ENCODE results near the gene RHBDD1. TPM values are rescaled to one million over a fixed set of nuclear protein-coding genes. Genes with fewer than 3 reads are reported as not detected.

RHBDD1 gene
- total RNA-seq, 1 experiment from 2014 or later, result 28.0 TPM

DNA sequence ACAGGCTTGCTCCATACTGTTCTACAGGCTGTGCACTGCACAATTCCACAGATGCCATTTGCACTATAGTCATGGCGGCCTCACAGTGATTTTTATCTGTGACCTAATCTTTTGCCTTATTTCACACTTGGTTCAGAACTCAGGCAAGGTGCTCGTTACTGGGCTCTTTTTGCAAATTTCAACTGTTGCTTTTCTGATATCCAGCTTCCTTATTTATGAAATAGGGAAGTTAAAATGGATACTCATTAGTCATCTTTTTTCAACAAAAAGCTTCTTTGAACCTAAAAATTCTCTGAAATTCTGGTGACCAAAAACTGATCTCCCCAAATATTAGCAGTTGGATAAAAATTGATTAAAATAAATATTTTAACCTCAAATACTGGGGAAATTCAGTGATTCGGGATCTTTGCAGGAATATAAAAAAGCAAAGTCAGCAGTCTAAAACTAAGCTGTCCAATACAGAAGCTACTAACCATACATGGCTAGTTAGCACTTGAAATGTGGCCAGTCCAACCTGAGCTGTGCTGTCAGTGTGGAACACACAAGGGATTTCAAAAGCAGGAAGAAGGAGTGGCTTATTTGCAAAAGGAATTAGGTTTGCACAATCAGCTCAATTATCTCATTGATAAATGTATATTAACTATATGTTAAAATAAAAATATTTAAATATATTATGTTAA lies 193.7 kb downstream of the RHBDD1 start:
- TF ChIP-seq EZH2 (IDR thresholded peaks at IDR 0.05; ENCODE audit: borderline replicate concordance, low read depth, low read length, poor library complexity, severe bottlenecking), result no peak
- TF ChIP-seq, protein P1, sequence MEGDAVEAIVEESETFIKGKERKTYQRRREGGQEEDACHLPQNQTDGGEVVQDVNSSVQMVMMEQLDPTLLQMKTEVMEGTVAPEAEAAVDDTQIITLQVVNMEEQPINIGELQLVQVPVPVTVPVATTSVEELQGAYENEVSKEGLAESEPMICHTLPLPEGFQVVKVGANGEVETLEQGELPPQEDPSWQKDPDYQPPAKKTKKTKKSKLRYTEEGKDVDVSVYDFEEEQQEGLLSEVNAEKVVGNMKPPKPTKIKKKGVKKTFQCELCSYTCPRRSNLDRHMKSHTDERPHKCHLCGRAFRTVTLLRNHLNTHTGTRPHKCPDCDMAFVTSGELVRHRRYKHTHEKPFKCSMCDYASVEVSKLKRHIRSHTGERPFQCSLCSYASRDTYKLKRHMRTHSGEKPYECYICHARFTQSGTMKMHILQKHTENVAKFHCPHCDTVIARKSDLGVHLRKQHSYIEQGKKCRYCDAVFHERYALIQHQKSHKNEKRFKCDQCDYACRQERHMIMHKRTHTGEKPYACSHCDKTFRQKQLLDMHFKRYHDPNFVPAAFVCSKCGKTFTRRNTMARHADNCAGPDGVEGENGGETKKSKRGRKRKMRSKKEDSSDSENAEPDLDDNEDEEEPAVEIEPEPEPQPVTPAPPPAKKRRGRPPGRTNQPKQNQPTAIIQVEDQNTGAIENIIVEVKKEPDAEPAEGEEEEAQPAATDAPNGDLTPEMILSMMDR (conservative IDR thresholded peaks at IDR 0.05; ENCODE audit: low read depth, low read length), result no peak
- ChIA-PET POLR2A (ENCODE audit: low non-redundant PET) (no interaction called here), CTCF (interaction anchor here (0.6 kb wide), 1 partner anchor 546 kb away, joined by 9 read pairs; no protein-coding TSS in a partner anchor)
- Histone ChIP-seq H3K27ac (ENCODE audit: low read depth, low read length, poor library complexity, severe bottlenecking) (no peak overlapping the region), H3K4me1 (ENCODE audit: insufficient read depth, low read length, poor library complexity, severe bottlenecking) (no peaks in the 10 kb centered on the region), H3K27me3 (replicated peaks; ENCODE audit: insufficient read depth, low read depth, low read length, poor library complexity) (no peaks in the 10 kb centered on the region), H3K9me3 (ENCODE audit: low read depth, low read length, poor library complexity, severe bottlenecking) (no peaks in the 10 kb centered on the region), H3K4me3 (ENCODE audit: low read depth, low read length, poor library complexity, severe bottlenecking) (no peak overlapping the region), H3K36me3 (ENCODE audit: insufficient read depth, low read length, poor library complexity, severe bottlenecking) (no peaks in the 10 kb centered on the region)
- BruUV-seq (replicated peaks), result no TSS peak
- DNase-seq (ENCODE audit: low spot score), result no peak
- intact Hi-C loops (cut with micrococcal nuclease; ENCODE audit: unreplicated experiment), result no loop called here

DNA sequence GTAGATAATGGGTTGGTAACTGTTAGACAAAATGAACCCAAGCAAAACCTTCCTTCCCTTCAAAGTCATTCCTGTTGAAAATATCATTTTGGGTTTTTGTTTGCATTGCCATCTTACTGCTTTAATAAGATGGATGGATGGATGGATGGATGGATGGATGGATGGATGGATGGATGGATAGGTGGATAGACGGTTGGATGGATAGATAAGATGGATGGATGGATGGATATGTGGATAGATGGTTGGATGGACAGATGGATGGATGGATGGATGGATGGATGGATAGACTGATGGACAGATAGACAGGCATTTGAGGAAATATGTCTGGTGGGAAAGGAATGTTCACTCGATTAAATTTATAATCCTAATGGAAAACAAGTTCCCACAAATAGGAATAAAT lies 194.9 kb downstream of the RHBDD1 start:
- ChIA-PET CTCF (no interaction called here), POLR2A (ENCODE audit: low non-redundant PET) (no interaction called here)
- Histone ChIP-seq H3K27ac (ENCODE audit: low read depth, low read length, poor library complexity, severe bottlenecking) (no peak overlapping the region), H3K4me1 (ENCODE audit: insufficient read depth, low read length, poor library complexity, severe bottlenecking) (no peaks in the 10 kb centered on the region), H3K4me3 (ENCODE audit: low read depth, low read length, poor library complexity, severe bottlenecking) (no peak overlapping the region), H3K36me3 (ENCODE audit: insufficient read depth, low read length, poor library complexity, severe bottlenecking) (no peaks in the 10 kb centered on the region), H3K27me3 (replicated peaks; ENCODE audit: insufficient read depth, low read depth, low read length, poor library complexity) (no peaks in the 10 kb centered on the region), H3K9me3 (ENCODE audit: low read depth, low read length, poor library complexity, severe bottlenecking) (no peaks in the 10 kb centered on the region)
- no peak for DNase-seq (ENCODE audit: low spot score)
- no TSS peak for BruUV-seq (replicated peaks)
- intact Hi-C loops (cut with micrococcal nuclease; ENCODE audit: unreplicated experiment), result no loop called here
- TF ChIP-seq EZH2 (IDR thresholded peaks at IDR 0.05; ENCODE audit: borderline replicate concordance, low read depth, low read length, poor library complexity, severe bottlenecking), result no peak
- TF ChIP-seq, protein P1 (conservative IDR thresholded peaks at IDR 0.05; ENCODE audit: low read depth, low read length), result no peak

DNA sequence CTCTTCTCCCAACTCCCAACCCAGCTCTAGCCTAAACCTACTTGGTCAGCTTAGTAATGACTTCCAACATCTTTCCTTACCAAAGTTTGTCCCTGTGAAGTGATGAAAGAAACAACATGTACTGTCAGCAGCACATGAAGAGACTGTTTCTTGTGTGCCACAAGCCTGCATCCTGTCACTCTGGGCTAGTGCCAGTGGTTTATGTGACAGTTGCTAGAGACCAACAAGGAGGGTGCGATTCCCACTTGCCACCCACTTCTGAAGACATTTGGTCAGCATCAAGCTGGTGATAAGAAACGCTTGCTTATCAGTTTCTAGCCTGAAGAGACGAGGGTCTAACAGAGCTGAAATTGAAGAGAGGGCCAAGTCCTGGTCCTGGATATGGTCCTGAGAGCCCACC lies 195.5 kb downstream of the RHBDD1 start:
- Histone ChIP-seq H3K4me1 (ENCODE audit: insufficient read depth, low read length, poor library complexity, severe bottlenecking) (no peaks in the 10 kb centered on the region), H3K4me3 (ENCODE audit: low read depth, low read length, poor library complexity, severe bottlenecking) (no peak overlapping the region), H3K27me3 (replicated peaks; ENCODE audit: insufficient read depth, low read depth, low read length, poor library complexity) (no peaks in the 10 kb centered on the region), H3K9me3 (ENCODE audit: low read depth, low read length, poor library complexity, severe bottlenecking) (no peaks in the 10 kb centered on the region), H3K36me3 (ENCODE audit: insufficient read depth, low read length, poor library complexity, severe bottlenecking) (no peaks in the 10 kb centered on the region), H3K27ac (ENCODE audit: low read depth, low read length, poor library complexity, severe bottlenecking) (no peak overlapping the region)
- ChIA-PET CTCF (interaction anchor here (0.6 kb wide), 1 partner anchor 346 kb away, joined by 3 read pairs; no protein-coding TSS in a partner anchor), POLR2A (ENCODE audit: low non-redundant PET) (no interaction called here)
- intact Hi-C loops (cut with micrococcal nuclease; ENCODE audit: unreplicated experiment), result no loop called here
- no peak for TF ChIP-seq EZH2 (IDR thresholded peaks at IDR 0.05; ENCODE audit: borderline replicate concordance, low read depth, low read length, poor library complexity, severe bottlenecking)
- TF ChIP-seq, protein P1 (conservative IDR thresholded peaks at IDR 0.05; ENCODE audit: low read depth, low read length), result no peak
- no peak for DNase-seq (ENCODE audit: low spot score)
- BruUV-seq (replicated peaks), result no TSS peak

Measured in A673 (cell line).